Right lobe of liver (tissue), 6 donors: ENCODE measurements around the gene USP28. TPM values are rescaled to one million over a fixed set of nuclear protein-coding genes. Genes with fewer than 3 reads are reported as not detected.
"Not testable (repeated sequence)": the region's sequence is repeated elsewhere in the genome, so short reads cannot be mapped to it uniquely, and the experiment has no call there.

Experiments used
- ATAC-seq, 4 donors: fragments of 200-7000 bp; cut with Tn5 transposase; one replicate each; pipeline ENCODE4 v1.9.1; 2020; ENCODE audit warnings: mild to moderate bottlenecking in 4 of 4, moderate library complexity in 4 of 4
- DNase-seq, 3 donors: peaks; one replicate each; pipeline ENCODE4 v3.0.0-alpha.2; 2020
- H3K27ac ChIP-seq, 3 donors: fragments of 200-600 bp; one replicate each; pipeline ENCODE4 v1.8.0; 2022
- H3K27me3 ChIP-seq, 2 donors: fragments of 200-600 bp; one replicate each; pipeline ENCODE4 v1.8.0; 2022
- H3K36me3 ChIP-seq, 4 donors: fragments of 200-600 bp; sonication (generic) in 1 of 4; one replicate each; pipeline versions ENCODE4 v1.5.1 to v1.8.0; 2017 to 2022; ENCODE audit warnings: control low read depth in 1 of 4
- H3K4me1 ChIP-seq, 4 donors: fragments of 200-600 bp; sonication (generic) in 1 of 4; one replicate each; pipeline versions ENCODE4 v1.5.1 to v1.8.0; 2017 to 2022; ENCODE audit warnings: control low read depth in 1 of 4
- H3K4me3 ChIP-seq, 3 donors: fragments of 200-600 bp; one replicate each; pipeline ENCODE4 v1.8.0; 2022
- H3K9me3 ChIP-seq, 4 donors: fragments of 200-600 bp; sonication (generic) in 1 of 4; one replicate each; pipeline versions ENCODE4 v1.5.1 to v1.8.0; 2017 to 2022; ENCODE audit warnings: control low read depth in 1 of 4
- CTCF ChIP-seq, 4 donors: fragments of 200-600 bp in 3 of 4; fragments of 450-650 bp in 1 of 4; IDR thresholded peaks; one replicate each; pipeline versions ENCODE4 v1.5.1 to v1.8.0; 2016 to 2022; ENCODE audit warnings: antibody characterized with exemption in 4 of 4, mild to moderate bottlenecking in 2 of 4
- POLR2A ChIP-seq: fragments of 450-650 bp; IDR thresholded peaks from one replicate; pipeline ENCODE4 v1.6.1; 2017; ENCODE audit warnings: antibody characterized with exemption, mild to moderate bottlenecking
- WGBS: methylation state at CpG from one replicate; pipeline ENCODE4 v1.1.6; 2018; ENCODE audit warnings: low coverage, low lambda C conversion rate; ENCODE audit not compliant: insufficient coverage; ENCODE audit errors: missing lambda C conversion rate; 5-methylcytosine and 5-hydroxymethylcytosine counted together
- intact Hi-C, 2 donors: fragments of 100-400 bp; cut with DNase I; formaldehyde crosslinking; loops; one replicate each; pipeline versions ENCODE4 v1.11.2 to v1.14.1; 2022
- long read RNA-seq: library from polyadenylated mRNA; unstranded; transcript quantifications from one replicate; pipeline ENCODE4 v2.0.0, GENCODE V29; 2019
- total RNA-seq, 6 experiments: library from RNA; depleted of rRNA in 2 of 6; stranded (reverse); fragments of >200 nt in 2 of 6; fragmentation: NEBNext Ultra II Directional in 3 of 6; extraction: Animal tissue kit (Norgen Biotek cat#: 25700) in 3 of 6; gene quantifications; one replicate each; pipeline versions ENCODE4 v1.1.0 to v1.2.4, GENCODE V29; 2016 to 2023
- donor health status: DM: no; HTN: yes; CAD: no.
- donor health status: DM: no; HTN: no; CAD: no.
- donor health status: DM: no; HTN: no; CAD: no.
- donor health status: DM: no; HTN: yes; CAD: no.
- donor health status: DM: no; HTN: yes; CAD: no.

USP28 gene
- total RNA-seq: 10 to 100 TPM; 12.1 to 15.3 (median 14.4) TPM
- long read RNA-seq, partial matches to known transcripts: 1 of 1 reads
- long read RNA-seq, other reads (novel, unspliced or antisense): 0 of 1 reads

GRCh38 chr11:113875234-113876073, at the start of gene USP28:
USP28 (minus strand) TSS chr11:113875572; CDS start chr11:113875501, 71 bp downstream.
- H3K27ac ChIP-seq: peak within 1 kb of the TSS; percentile 85 to 93 (median 92)
- intact Hi-C loops: no loop called here
- H3K4me3 ChIP-seq: peak within 1 kb of the TSS; percentile 61 to 84 (median 69)
- peak; percentile 98 to 99 (median 99) for DNase-seq
- no peaks in the 10 kb centered on the region for H3K36me3 ChIP-seq
- no peaks in the 10 kb centered on the region for H3K27me3 ChIP-seq
- peak; percentile 87 for TF ChIP-seq POLR2A
- peak in 1 of 4 donors; percentile 15 for TF ChIP-seq CTCF (IDR thresholded peaks at IDR 0.05)
- H3K4me1 ChIP-seq: peaks cover 0 to 8% (median 2%) of the 10 kb centered on the region in 4 donors
- 0% methylated on average over 6 of the region's 95 CpGs for WGBS
- no peaks in the 10 kb centered on the region for H3K9me3 ChIP-seq
- peak; percentile 91 to 98 (median 96) for ATAC-seq

- H3K27me3 ChIP-seq: no peaks in the 10 kb centered on the region
- no peaks in the 10 kb centered on the region for H3K36me3 ChIP-seq
- ATAC-seq (no peak), DNase-seq (no peak)
- 49% methylated on average over 2 of the region's 2 CpGs for WGBS
- intact Hi-C loops: no loop called here
- no peak overlapping the region for H3K4me3 ChIP-seq
- TF ChIP-seq CTCF (IDR thresholded peaks at IDR 0.05) (no peak), POLR2A (no peak)
- H3K27ac ChIP-seq: no peak overlapping the region
- H3K4me1 ChIP-seq: no peaks in the 10 kb centered on the region
- no peaks in the 10 kb centered on the region for H3K9me3 ChIP-seq
Measured at GRCh38 chr11:113923572-113923971, 48.2 kb upstream of the USP28 start.

- H3K9me3 ChIP-seq, H3K36me3 ChIP-seq, H3K4me1 ChIP-seq, DNase-seq, ATAC-seq, H3K4me3 ChIP-seq, H3K27ac ChIP-seq, intact Hi-C loops, H3K27me3 ChIP-seq: not testable (repeated sequence)
- 86% methylated on average over 7 of the region's 9 CpGs for WGBS
Measured at GRCh38 chr11:113911491-113911890, 36.1 kb upstream of the USP28 start.

- no peak overlapping the region for H3K4me3 ChIP-seq
- H3K27me3 ChIP-seq: no peaks in the 10 kb centered on the region
- no peak for DNase-seq
- H3K9me3 ChIP-seq: no peaks in the 10 kb centered on the region
- TF ChIP-seq CTCF (IDR thresholded peaks at IDR 0.05) (no peak), POLR2A (no peak)
- WGBS: 50% methylated on average over 2 of the region's 9 CpGs
- H3K36me3 ChIP-seq: no peaks in the 10 kb centered on the region
- H3K4me1 ChIP-seq: peaks cover 0 to 10% (median 0%) of the 10 kb centered on the region in 4 donors
- intact Hi-C loops: no loop called here
- no peak for ATAC-seq
- H3K27ac ChIP-seq: no peak overlapping the region
Measured at GRCh38 chr11:113908098-113908497, 32.7 kb upstream of the USP28 start.

- H3K27me3 ChIP-seq: no peaks in the 10 kb centered on the region
- H3K9me3 ChIP-seq: no peaks in the 10 kb centered on the region
- intact Hi-C loops: no loop called here
- no peak overlapping the region for H3K27ac ChIP-seq
- DNase-seq (no peak), ATAC-seq (no peak)
- H3K4me3 ChIP-seq: no peak overlapping the region
- H3K4me1 ChIP-seq: peaks cover 0 to 10% (median 0%) of the 10 kb centered on the region in 4 donors
- 77% methylated on average over 6 of the region's 8 CpGs for WGBS
- TF ChIP-seq POLR2A: no peak
- TF ChIP-seq CTCF (IDR thresholded peaks at IDR 0.05): no peak
- H3K36me3 ChIP-seq: no peaks in the 10 kb centered on the region
Measured at GRCh38 chr11:113907681-113908080, 32.3 kb upstream of the USP28 start.
